NB4 (cell line): ENCODE results near the gene S100A3.

Experiments used
- CTCF ChIP-seq: IDR thresholded peaks from one replicate; pipeline ENCODE4 v1.5.1; 2012; ENCODE audit warnings: low read depth, low read length
- MAX ChIP-seq: IDR thresholded peaks from 2 replicates; pipeline ENCODE4 v1.6.1; 2011; ENCODE audit warnings: low read depth, low read length
- POLR2A ChIP-seq: IDR thresholded peaks from 2 replicates; pipeline ENCODE4 v1.6.1; 2011; ENCODE audit warnings: mild to moderate bottlenecking; ENCODE audit not compliant: insufficient read length; ENCODE audit errors: extremely low read depth

- TF ChIP-seq MAX: no peak
- no peak for TF ChIP-seq CTCF
- no peak for TF ChIP-seq POLR2A
Measured at GRCh38 chr1:153526132-153526543, 22.9 kb downstream of the S100A3 start.
